ENCODE measurements around the gene GGT5.
"Not testable (repeated sequence)": the region's sequence is repeated elsewhere in the genome, so short reads cannot be mapped to it uniquely, and the experiment has no call there.

Gene GGT5

DNA sequence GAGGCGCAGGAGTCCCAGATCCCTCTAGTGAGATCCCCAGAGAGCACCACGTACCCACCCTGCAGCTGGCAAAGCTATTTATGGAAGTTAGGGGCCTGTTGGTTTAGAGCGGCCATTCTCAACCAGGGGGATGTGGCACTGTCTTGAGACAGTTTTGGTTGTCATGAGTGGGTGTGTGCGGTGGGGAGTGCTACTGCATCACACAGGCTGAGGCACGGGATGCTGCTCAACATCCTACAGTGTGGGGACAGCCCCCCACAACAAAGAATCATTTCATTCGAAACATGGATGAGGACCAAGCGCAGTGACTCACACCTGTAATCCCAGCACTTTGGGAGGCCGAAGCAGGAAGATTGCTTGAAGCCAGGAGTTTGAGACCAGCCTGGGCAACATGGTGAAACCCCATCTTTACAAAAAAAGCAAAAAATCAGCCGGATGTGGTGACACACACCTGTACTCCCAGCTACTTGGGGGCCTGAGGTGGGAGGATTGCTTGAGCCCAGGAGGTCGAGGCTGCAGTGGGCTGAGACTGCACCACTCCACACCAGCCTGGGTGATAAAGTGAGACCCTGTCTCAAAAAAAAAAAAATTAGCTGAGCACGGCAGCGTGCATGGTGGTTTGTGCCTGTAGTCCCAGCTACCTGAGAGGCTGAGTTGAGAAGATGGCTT is 28.2 kb downstream of the GGT5 start:
- H3K4me3 ChIP-seq (ENCODE audit: low read depth, low read length), result no peak overlapping the region
- TF ChIP-seq, protein P1, sequence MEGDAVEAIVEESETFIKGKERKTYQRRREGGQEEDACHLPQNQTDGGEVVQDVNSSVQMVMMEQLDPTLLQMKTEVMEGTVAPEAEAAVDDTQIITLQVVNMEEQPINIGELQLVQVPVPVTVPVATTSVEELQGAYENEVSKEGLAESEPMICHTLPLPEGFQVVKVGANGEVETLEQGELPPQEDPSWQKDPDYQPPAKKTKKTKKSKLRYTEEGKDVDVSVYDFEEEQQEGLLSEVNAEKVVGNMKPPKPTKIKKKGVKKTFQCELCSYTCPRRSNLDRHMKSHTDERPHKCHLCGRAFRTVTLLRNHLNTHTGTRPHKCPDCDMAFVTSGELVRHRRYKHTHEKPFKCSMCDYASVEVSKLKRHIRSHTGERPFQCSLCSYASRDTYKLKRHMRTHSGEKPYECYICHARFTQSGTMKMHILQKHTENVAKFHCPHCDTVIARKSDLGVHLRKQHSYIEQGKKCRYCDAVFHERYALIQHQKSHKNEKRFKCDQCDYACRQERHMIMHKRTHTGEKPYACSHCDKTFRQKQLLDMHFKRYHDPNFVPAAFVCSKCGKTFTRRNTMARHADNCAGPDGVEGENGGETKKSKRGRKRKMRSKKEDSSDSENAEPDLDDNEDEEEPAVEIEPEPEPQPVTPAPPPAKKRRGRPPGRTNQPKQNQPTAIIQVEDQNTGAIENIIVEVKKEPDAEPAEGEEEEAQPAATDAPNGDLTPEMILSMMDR (IDR thresholded peaks at IDR 0.05; ENCODE audit: low read depth, low read length, missing control alignments), result no peak
- no peak for DNase-seq (ENCODE audit: low read depth)
- in situ Hi-C loops (cut with HindIII; ENCODE audit: low sequenced_read_pairs), result no loop called here

DNA sequence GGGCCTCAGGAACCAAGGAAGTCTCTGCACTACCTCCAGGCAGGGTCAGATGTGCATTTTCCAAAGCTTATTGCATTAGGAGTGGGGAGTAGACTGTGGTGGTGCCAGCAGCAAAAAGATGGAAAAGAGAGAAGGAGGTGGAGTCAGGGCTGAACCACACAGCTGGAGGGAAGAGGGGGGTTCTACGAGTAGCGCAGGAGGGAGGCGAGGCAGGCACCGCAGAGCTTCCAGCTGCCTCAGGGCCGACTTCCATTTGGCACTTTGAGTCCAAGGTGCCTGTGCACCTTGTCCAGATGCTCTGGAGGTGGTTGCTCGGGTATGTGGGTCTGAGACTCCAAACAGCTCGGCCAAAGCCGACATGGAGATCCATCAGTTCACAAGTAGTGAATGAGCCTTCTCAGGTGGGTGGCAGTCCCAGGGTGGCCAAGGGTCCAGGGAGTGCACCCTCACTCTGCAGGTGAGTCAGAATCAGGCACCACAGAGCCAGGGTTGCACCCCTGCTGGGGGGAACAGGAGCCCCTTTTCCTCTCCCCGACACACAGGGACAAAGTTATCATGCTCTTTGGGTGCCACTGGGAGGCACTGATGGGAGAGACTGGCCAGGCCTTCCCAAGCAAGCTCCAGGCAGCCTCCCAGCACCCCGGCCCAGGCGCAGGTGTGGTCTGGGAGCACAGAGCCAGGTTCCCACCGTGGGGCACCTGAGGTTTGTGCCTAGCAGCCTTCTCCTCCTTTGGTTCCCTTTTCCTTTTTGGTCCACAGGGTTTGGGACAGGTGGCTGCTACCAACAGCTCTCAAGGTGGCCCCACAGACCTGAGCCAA is 30.2 kb downstream of the GGT5 start:
- TF ChIP-seq, protein P1 (IDR thresholded peaks at IDR 0.05; ENCODE audit: low read depth, low read length, missing control alignments), result no peak
- in situ Hi-C loops (cut with HindIII; ENCODE audit: low sequenced_read_pairs), result no loop called here
- no peak for DNase-seq (ENCODE audit: low read depth)
- no peak overlapping the region for H3K4me3 ChIP-seq (ENCODE audit: low read depth, low read length)

DNA sequence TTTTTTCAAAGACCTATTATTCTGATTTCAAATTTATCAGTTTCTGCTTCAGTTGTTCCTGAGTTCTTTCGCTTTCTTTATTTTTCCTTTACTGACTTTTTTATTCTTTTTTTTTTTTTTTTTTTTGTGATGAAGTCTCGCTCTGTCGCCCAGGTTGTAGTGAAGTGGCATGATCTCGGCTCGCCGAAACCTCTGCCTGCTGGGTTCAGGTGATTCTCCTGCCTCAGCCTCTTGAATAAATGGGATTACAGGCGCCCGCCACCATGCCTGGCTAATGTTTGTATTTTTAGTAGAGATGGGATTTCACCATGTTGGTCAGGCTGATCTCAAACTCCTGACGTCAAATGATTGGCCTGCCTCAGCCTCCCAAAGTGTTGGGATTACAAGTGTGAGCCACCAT is 31.8 kb downstream of the GGT5 start:
- in situ Hi-C loops (cut with HindIII; ENCODE audit: low sequenced_read_pairs); DNase-seq (ENCODE audit: low read depth); H3K4me3 ChIP-seq (ENCODE audit: low read depth, low read length): not testable (repeated sequence)

DNA sequence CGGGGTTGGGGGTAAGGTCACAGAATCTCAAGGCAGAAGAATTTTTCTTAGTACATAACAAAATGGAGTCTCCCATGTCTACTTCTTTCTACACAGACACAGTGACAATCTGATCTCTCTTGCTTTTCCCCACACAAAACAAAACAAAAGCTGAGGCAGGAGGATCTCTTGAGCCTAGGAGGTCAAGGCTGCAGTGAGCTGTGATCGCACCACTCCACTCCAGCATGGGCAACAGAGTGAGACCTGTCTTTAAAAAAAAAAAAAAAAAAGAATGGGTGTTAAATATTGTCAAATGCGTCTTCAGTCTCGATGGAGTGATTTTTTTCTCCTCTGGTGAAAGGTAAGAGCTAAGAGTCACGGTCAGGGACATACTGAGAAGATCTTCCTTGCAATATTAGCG is 33.2 kb downstream of the GGT5 start:
- H3K4me3 ChIP-seq (ENCODE audit: low read depth, low read length); DNase-seq (ENCODE audit: low read depth): not testable (repeated sequence)

DNA sequence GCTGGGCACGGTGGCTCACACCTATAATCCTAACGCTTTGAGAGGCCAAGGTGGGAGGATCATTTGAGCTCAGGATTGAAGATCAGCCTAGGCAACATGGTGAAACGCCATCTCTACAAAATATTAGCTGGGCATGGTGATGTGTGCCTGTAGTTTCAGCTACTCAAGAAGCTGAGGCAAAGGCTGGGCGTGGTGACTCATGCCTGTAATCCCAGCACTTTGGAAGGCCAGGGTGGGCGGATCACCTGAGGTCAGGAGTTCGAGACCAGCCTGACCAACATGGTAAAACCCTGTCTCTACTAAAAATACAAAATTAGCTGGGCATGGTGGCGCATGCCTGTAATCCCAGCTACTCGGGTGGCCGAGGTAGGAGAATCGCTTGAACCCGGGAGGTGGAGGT is 34.5 kb downstream of the GGT5 start:
- in situ Hi-C loops (cut with HindIII; ENCODE audit: low sequenced_read_pairs); DNase-seq (ENCODE audit: low read depth); H3K4me3 ChIP-seq (ENCODE audit: low read depth, low read length): not testable (repeated sequence)

More for the DNA sequence above, 33.2 kb downstream of the GGT5 start:
- in situ Hi-C loops (cut with HindIII; ENCODE audit: low sequenced_read_pairs), result not testable (repeated sequence)

DNA sequence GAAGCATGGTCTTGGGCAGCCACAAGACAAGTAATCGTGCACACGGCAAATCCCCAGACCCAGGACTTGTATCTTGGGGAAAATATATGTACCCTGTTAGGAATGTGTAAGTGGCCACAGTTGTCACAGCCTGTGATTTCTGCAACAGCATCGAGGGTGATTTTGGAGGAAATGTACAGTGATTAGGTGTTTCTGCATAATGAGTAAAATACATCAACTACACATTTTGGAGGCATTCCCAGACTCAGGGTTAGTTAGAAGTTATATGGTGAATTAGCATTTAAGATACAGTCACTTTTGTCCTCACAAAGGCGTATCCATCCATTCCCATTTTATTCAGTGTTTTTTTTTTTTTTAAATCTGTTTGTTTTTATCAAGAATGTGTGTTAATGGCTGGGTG is 35.2 kb downstream of the GGT5 start:
- no peak overlapping the region for H3K4me3 ChIP-seq (ENCODE audit: low read depth, low read length)

DNA sequence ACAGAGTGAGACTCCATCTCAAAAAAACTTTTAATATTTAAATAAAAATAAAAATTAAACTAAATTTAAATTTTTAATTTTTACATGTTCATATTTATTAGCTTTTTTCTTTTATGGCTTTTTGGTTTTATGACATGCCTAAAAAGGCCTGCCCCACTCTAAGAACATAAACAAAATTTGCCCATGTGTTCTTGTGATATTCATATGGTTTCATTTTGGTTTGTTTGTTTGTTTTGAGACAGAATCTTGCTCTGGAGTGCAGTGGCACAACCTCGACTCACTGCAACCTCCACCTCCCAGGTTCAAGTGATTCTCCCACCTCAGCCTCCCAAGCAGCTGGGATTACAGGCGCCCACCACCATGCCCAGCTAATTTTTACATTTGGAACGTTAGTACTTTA is 35.9 kb downstream of the GGT5 start:
- H3K4me3 ChIP-seq (ENCODE audit: low read depth, low read length), result no peak overlapping the region
- TF ChIP-seq, protein P1 (IDR thresholded peaks at IDR 0.05; ENCODE audit: low read depth, low read length, missing control alignments), result no peak
- in situ Hi-C loops (cut with HindIII; ENCODE audit: low sequenced_read_pairs), result loop anchor here (10.0 kb wide), 1 partner anchor 64 kb away; no protein-coding TSS in a partner anchor
- no peak for DNase-seq (ENCODE audit: low read depth)

More for the DNA sequence above, 35.2 kb downstream of the GGT5 start:
- TF ChIP-seq, protein P1 (IDR thresholded peaks at IDR 0.05; ENCODE audit: low read depth, low read length, missing control alignments), result no peak
- DNase-seq (ENCODE audit: low read depth), result peak; percentile 38
- in situ Hi-C loops (cut with HindIII; ENCODE audit: low sequenced_read_pairs), result loop anchor here (10.0 kb wide), 1 partner anchor 65 kb away; no protein-coding TSS in a partner anchor
